DLD1 (cell line): ENCODE measurements around the gene ABO.
"Not testable (repeated sequence)": the region's sequence is repeated elsewhere in the genome, so short reads cannot be mapped to it uniquely, and the experiment has no call there.

Experiments
- in situ Hi-C: cut with HindIII; loops from 2 replicates; pipeline ENCODE4 v1.10.0; 2017; ENCODE audit warnings: low sequenced_read_pairs

Gene ABO

DNA sequence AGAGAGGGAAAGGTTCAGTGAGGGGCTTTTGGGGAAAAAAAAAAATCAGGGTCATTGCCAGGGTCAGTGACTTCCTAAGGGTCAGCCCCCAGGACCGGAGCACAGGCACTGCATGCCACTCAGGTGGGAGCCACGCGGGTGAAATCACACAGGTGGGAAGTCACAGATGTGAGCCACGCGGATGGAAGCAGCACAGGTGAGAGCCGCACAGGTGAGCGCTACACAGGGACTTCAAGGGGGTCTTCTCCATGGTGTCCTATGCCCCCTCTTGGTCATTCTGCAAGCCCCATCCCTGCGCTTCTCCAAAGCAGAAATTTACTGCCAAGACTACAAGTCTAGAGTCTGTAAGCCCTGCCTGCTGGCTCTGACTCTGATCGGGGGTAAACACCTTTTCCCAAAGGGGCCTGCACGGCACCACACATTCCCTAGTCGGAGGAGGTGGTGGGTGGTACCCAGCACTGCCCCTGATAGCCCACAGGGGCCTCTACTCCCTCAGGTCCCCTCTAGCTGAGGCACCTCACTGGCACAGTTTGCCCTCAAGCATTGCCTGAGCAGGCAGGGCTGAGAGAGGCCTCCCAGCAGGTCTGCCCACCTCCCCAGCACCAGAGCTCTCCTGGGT, 47.6 kb downstream of the ABO start:
- in situ Hi-C loops, result no loop called here

DNA sequence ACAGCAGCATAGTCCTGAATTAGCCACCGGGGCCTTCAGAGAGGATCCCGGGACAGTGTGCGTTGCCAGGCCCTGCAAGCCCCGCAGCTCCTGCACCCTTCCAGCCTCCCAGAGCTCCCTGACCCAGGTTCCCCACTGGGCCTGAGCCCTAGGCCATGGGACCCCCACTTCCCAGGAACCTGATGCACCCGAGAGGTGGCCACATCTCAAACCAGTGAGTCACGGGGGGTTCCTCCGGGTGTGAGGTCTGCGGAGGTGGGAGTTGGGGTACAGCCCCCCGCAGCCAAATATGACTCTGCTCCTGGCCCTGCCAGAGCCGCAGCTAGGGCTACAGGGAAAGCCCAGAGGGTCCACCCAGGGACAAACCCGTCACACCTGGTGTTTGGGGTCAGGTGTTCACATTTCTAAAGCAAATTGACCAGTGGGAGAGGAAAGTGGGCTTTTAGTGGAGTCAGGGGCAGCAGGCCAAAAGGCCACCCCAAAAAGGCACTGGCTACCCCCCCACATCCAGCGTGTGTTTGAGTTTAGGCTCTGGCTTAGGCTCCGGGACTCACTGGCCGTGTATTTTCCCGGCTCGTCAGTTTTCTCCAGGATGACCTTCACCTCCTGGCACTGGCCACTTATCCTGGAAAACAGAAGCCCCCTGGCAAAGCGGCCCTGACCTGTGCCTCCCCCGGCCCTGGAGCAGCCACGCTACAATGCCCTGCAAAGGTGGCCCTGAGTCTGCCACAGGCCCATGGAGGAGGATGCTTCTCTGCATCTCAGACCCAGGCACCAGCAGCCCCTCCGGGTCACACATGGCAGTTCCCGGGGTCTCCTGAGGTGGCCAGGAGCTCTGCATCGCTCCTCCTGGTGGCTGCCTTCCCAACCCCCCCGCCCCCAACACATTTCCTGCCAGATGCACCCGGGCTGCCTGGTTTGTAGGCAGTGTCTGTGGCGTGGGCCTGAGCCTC, 48.5 kb downstream of the ABO start:
- in situ Hi-C loops, result no loop called here

DNA sequence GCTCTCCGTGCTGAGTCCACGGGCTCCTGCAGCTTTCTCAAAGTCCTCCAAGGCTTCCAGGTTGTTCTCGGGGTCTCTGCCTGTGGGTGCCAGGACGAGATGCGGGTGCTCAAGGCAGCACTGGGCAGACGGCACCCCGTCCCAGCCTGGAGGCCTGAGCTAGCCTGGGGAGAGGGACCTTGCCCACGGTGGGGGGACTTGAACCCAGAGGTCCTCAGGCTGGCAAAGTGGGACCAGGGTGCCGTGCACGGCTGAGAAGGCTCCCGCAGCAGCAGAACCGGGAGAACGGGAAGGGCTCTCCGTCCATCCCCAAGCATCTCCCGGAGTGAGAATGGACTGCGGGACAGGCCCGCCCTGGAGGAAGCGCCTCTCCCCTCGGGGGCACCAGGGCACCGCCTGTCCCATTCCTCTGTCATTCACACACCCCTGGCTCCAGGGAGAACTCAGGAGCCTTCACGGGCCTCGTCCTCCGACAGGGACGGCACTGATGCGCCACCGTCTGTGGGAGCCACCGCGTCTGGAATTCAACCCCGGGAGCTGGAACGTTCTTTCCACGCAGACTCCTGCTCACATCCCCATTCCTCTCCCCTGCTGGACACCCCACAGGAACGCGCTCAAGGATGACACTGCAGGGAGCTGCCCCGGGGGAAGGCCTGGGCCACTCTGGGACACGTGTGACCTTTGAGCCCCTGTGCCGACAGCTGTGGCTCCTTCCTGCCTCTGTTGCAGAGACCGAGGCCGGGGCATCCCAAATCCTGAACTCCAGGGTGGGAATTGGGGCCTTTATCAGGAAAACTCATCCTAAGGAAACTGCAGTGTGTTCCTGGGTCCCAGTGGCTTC, 49.6 kb downstream of the ABO start:
- in situ Hi-C loops, result no loop called here

DNA sequence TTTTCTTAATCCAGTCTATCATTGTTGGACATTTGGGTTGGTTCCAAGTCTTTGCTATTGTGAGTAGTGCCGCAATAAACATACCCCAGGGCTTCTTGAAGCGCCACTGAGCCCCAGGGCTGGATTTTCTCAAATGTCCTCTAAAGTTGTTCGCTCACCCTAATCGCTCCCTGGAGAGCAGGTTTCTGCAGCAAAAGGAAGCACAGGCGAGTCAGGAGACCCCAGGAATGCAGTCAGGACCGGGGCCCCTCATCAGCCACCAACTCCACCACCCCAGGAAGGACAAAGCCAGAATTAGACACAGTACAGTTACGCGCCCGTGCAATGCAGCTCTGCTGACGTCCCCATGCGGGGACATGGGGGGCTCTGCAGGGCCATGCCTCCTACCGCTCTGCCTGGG, 50.2 kb downstream of the ABO start:
- in situ Hi-C loops, result no loop called here

DNA sequence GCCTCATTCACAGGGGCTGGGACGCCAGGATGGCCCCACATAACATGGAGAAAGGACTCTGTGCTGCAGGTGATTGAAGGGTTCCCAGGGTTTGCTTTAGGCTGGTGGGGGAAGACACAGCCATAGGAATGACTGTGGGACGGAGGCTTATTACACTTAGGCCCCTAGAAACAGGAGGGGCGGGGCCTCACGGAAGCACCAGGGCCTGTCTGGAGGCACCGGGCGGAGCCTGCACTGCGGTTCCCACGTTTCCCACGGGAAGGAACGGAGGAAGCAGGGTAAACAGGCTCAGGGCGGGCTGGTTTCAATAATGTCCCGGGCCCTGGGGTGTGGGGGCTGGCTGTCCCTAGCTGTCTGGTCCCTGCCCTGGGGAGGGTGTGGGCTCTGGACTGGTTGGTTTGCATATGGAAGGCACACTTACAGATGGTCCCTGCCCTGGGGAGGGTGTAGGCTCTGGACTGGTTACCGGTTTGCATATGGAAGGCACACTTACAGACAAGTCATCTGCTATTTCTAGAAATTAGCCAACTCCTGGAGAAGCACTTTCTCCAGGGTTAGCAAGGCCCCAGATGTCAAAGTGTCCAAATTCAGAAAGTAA, 51.7 kb downstream of the ABO start:
- in situ Hi-C loops, result not testable (repeated sequence)

DNA sequence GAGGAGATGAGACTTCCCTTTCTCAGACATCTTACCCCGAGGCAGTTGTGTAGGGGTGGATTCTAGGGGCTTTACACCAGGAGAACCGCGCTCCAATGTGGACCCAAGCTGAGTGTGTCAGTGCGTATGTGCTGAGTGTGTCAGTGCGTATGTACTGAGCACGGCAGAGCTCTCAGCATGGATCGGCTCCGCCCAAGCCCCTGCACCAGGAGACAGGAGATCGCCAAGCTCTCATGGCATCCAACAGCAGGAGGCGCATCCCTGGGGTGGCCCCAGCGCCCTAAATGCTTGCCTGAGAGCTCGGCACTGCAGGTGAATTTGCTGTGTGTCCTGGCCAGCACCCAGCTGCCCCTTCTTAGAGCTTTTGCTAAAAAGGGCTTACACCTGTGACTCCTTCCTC, 53.0 kb downstream of the ABO start:
- in situ Hi-C loops, result not testable (repeated sequence)

DNA sequence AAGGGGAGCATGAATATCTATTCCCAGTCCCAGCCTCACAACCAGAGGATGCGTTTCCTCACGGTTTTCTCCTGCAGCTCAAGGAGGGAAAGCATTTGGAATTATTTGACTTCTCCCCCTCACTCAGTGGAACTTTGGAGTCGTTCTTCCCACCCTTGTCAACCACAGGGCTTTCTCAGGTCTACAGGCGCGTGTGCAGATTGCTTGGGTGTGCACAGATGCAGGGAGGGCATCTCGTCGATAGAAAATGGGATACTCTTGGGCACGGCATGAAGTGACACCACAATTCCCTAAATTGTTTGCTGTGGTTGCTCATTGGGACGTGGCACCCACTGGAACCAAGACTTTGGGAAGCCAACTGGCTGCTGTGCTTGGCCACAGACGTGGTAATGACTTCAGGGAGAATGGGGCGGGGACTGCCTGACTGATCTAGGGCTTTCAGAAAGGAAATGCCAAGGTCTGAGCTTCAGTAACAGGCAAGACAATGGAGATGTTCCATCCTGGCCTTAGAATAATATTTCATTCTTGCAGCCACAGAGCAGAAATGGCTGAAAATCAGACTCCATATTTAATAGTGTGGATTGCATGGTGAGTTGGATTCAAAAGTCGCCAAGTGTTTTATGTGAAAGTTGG, 53.7 kb downstream of the ABO start:
- in situ Hi-C loops, result no loop called here

DNA sequence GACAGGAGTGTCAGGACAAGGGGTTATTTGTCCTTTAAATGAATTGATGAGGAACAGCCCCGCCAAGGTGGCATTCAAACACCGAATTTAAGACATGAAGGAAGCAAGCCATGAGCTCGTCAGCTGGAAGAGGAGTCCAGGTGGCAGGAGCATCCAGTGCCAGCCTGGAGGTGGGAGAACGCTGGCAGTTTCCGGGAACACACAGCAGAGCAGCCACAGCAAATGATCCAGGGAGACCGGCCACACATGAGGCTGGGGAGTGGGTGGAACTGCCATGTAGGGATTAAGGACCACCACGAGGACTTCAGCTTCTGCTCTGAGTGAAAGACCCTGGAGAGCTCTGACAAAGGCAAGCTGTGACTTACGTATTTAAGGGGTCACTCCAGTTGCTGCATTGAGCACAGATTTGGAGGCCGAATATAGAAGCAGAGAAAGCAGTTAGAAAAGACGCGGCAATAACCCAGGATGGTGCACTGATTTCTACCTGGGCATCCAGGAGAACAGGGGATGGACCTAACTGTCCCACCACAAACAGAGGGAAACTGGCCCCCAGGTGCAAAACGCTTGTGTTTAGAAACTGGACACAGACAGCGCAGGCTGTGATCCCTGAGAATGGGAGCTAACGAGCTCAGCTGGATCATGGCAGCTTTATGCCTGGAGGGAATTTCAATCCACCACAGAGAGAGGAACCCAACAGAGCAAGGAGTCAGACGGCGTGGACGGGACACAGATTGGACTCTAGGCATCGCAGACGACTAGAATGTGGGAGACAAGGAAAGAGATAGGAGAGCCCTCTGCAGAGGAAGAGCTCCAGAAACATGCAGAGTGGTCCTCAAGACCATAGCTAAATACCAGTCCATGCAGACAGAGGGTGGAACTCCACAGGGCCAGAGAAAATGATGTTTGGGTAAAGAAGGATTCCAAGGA, 56.7 kb downstream of the ABO start:
- in situ Hi-C loops, result not testable (repeated sequence)

DNA sequence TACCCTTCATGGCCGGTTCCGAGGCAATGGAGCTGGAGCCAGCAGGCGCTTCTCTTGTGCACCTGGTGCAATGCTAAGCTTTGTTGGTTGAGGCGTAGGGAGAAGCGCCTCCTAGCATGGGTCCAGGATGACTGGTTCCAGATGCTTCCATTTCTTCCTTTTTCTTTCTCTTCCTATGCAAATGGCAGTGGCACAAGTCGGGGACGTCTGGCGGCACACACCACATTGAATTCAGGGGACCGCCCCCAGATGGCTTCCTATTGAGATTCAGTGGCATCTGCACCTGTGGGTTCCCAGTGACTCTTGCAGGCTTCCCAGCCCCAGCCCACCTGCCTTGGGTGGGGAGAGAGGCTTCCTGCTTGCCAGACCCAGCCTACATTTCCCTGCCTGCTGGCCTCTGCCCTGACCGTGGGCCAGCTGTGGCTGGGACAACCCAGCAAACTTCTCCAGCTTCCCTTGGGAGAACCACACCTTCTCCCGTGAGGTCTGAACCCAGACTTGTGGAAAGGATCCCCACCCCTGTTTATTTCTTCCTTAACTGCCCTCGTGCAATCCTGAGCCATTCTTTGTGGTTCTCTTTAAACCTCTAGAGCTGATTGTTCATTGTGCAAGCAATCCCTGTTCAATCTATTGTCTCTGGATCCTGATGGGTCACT, 57.5 kb downstream of the ABO start:
- in situ Hi-C loops, result not testable (repeated sequence)

DNA sequence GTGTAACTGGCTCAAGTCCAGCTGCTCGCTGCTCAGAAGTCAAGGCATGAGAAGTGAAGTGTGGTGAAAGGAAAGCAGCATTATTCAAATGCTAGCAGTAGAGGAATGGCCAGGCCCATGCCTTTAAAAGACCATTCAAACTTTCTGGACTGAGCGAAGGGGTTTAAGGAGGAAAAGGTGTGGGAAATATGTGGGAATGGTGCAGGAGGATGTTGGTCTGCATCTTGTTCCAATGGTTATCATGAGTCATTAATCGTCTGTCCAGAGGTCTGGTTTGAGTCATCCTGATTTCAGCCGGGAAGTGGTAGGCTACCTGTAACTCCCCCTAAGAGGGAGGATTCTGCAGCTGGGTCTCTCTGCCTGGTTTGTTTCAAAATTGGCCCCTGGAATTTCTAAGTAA, 60.7 kb downstream of the ABO start:
- in situ Hi-C loops, result not testable (repeated sequence)

DNA sequence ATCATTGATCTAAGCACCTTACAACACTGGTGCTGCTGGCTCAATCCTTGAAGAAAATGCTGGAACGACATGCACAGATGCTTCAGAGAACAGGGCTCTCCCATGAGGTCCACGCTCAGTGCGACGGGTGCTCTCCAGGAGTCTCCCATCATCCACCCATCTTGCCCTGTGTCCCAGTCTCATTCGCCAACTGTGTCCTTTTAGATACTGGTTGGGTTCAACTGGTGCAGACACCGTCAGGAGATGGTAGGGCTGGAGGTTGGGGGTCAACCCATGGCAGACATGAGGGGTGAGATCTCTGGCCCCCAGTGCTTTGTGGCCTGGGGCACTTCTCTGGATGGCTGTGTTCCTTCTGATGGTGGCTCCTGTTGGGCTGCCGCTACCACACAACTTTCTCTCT, 64.4 kb downstream of the ABO start:
- in situ Hi-C loops, result no loop called here

DNA sequence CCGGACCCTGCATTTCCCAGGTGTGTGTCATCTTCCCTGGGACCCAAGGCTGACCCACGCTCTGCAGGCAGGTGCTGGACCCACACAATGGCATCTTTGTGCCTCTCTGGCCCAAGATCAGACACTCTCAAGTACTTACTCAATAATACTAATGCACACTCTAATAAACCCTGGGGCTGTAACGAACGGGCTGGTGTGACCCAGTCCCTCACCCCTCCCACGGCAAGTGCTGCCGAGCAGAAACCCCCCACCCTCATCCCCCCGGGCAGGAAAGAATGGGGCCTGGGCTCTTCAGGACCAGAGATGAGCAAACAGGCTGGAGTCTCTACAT, 64.8 kb downstream of the ABO start:
- in situ Hi-C loops, result no loop called here

DNA sequence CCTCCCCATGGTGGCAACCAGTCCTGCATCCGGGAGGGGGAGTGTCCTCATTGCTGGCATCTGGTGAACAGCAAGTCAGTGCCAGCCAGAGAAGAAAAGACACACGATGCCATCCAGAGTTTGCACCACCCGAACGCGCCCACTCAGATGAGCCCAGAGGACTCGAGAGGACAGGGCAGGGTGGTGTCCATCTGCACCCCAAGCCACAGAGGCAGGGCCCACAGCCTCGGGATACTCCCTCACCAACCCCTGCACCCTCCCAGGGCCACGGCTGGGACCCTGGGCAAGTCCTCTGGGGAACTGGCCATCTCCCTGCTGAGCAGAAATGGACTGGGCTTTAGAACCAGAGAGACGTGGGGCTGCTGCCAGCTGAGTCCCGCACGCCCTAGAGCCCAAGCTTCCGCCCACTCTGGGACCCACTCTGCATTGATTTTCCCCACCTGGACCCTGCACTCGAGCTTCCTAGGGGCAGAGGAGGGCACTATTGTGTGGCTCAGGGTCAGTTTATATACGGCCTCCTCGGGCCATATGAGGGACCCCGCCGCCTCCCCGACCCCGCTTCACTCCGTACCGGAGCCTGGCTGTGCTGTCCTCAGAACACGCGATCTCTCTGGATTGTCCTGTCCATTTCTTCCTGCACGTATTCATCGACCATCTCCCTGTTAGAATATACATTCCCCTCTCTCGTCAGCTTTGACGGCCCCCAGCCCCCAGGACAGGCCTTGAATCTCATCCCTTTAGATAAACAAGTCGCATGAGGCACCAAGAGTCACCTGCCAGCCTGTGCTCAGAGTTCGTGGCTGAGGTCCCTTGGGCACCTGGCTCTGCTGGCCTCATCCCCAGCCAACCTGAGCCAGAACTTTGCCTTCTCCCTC, 65.4 kb downstream of the ABO start:
- in situ Hi-C loops, result not testable (repeated sequence)

DNA sequence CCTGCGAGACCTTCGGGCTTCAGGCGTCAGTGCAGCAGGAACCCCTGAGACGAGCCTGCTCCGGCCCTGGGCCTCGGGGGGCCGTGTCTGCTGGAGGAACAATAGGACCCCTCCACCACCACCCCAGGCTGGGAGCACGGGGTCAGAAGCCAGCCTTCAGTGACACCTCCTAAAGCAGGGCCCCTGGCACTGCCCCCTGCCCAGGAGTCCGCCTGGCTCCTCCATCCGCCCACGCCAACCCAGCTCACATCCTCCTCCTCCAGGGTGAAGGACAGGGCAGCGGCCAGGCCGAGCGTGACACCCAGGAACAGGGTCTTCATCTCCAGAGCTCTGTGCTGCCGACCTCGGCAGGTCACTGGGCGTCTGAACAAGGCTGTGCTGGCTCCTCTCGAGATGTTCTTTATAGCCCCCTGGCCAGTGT, 66.1 kb downstream of the ABO start, which contains the start of gene OBP2B:
Gene OBP2B (minus strand): TSS at position 371 of the 421 bp plus-strand sequence. CDS start 51 bp downstream, at position 320.
- in situ Hi-C loops, result not testable (repeated sequence)

DNA sequence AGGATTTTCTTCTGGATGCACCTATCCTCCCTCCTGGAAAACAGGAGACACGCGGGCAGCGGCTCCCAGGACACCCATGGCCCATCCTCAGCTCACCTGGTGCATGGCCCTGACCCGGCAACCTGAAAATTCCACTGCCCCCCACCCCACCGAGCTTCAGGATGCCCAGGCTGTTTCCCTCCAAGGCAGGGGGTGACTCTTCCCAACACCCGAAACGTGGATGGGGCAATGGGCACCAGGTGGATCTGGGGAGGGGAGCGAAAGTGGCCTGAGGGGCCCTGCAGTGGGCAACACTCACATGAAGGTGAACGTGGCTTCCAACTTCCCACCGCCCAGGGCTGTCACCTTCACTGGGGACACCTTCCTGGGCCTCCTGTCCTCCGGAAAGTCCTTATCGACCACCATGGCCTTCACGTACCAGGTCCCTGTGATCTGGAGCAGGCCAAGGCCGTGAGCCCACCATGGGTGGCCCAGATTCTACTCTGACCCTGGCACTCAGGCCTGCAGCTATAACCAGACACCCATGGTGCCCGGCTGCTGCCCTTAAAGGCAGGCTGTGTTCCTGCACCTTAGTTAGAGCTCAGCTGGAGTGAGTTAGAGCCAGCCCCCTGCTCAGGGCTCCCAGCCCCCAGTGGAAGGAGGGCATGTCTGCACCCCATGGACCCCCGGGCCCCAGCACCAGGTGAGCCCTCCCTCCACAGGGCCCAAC, 66.7 kb downstream of the ABO start:
- in situ Hi-C loops, result not testable (repeated sequence)

DNA sequence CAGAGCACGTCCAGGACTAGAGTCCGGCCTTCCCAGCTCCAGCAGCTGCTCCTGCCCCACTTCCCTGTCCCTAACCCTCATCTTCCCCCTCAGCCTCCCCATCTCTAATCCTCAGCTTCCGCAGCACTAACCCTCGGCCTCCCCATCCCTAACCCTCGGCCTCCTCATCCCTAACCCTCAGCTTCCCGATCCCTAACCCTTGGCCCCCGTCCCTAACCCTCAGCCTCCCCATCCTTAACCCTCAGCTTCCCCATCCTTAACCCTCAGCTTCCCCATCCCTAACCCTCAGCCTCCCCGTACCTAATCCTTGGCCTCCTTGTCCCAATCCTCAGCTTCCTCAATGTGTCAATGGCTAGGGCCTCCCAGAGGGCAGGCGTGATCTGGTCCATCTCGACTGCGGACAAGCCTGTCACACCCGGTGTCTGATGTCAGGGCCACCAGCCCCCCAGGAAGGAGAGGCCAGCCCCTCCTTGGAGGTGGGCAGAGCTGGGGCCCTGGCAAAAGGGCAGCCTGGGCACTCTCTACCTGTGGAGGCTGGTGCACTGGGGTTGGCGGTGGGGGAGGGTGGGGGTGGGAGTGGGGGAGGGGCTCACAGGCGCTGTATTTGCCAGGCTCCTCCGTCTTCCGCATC, 67.3 kb downstream of the ABO start:
- in situ Hi-C loops, result no loop called here

DNA sequence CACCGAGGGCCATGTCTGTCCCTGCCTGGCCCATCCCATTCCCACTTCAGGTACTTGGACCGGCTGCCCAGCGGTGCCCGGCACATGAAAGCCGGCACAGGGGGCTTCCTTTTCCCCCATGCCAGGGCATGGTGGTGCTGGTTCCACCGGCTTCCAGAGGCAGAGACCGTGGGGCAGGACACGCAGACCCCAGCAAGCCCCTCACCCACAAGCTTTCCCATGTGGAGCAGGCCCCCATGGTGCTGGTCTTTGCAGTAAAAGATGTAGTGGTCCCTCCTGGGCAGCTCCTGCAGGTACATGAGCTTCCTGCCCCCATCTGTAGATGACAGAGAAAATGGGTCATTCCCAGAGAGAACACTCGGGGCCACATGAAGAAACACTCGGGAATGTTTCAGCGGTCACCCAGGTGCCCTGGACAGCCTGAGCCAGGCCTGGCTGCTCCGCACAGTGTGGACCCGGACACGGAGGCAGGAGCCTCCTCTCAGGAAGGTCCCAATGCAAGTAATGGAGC, 67.9 kb downstream of the ABO start:
- in situ Hi-C loops, result no loop called here
